Dermis microvascular lymphatic vessel endothelial cell (primary cell): ENCODE data around the gene ATP2C2. TPM values are rescaled to one million over a fixed set of nuclear protein-coding genes. Genes with fewer than 3 reads are reported as not detected.
"Not testable (repeated sequence)": the region's sequence is repeated elsewhere in the genome, so short reads cannot be mapped to it uniquely, and the experiment has no call there.

Experiments
- DNase-seq, 2 donors: peaks; one replicate each; pipeline versions ENCODE4 v3.0.0 to v3.0.0-alpha.2; 2010; ENCODE audit warnings: low read depth in 2 of 2
- total RNA-seq: library from RNA; depleted of rRNA; stranded (reverse); fragments of >200 nt; gene quantifications from 2 replicates; pipeline ENCODE4 v1.2.1, GENCODE V29; 2014

ATP2C2 gene
- total RNA-seq, 1 donor from 2014 or later = not detected

DNA sequence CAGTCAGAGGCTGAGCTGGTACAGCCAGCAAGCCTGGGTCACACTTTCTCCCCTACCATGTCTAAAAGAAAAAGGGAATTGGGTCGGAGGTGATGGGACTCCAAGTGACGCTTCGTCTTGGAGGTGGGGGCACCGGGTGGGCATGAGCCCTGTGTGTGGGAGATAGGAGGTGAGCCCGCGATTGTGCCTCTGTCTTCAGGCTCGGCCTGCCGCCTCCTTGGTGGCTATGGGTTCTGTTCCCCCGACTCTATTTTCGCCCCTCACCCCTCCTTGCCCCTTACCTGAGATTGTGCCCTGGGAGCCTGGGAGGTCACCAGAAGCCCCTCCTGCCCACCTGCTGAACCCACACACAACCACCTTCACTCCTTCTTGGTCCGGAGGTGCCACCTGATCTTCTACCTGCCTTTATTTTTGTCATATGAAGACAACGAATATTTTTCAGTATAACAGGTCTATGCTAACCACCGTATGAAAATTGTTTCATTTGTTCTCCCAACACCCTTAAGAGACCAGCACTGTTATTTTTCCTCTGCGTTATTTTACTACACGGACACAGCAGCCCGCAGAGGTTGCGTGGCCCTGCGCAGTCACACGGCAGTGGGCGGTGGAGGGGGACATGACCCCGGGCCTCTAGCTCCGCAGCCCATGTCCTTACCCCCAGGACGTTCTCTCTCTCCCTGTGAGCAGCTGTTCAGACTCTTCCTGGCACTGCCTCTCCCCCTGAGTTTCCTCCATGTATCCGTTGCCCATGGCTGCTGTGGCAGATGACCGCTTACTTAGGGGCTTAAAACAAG is 49.9 kb downstream of the ATP2C2 start:
- no peak for DNase-seq

- no peak for DNase-seq
These were observed 51.4 kb downstream of the ATP2C2 start for GRCh38 chr16:84419730-84420129.

- DNase-seq = not testable (repeated sequence)
These were observed 52.2 kb downstream of the ATP2C2 start for GRCh38 chr16:84420556-84420955.

GRCh38 chr16:84421081-84421937 is 53.0 kb downstream of the ATP2C2 start:
- DNase-seq = no peak

DNA sequence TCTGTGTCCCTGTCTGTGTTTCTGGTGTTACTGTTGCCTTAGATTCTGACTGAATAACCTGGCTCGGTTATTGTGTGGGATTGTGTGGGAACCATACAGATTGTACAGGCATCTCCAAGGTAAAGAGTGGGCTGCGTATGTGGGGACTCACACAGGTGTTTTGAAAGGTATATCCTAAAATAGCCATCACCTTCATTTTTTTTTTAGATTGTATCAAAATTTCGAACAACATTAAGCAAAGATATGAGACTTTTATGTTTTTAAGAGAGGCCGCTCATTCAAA is 53.5 kb downstream of the ATP2C2 start:
- no peak for DNase-seq

DNA sequence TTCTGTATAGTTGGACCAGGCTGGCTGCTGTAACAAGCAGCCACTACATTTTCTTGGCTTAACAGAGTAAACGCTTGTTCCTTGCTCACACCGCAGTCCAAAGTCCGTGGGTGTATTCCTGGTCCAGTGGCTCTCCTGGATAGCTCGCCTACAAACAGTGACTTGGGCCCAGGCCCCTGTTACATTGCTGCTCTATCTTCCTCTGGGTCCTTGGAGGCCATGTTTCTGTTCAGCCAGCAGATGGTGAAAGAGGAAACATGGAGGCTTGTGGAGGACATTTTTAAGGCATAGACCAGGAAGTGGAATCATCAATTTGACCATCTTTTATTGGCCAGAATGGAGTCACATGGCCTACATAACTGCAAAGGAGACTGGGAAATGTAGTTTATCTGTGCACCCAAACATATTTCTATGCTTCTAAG is 55.1 kb downstream of the ATP2C2 start:
- peak in 1 of 2 donors; percentile 39 for DNase-seq

GRCh38 chr16:84425696-84426095 is 57.4 kb downstream of the ATP2C2 start:
- no peak for DNase-seq

- no peak for DNase-seq
These were observed 58.5 kb downstream of the ATP2C2 start for GRCh38 chr16:84426804-84427203.

DNA sequence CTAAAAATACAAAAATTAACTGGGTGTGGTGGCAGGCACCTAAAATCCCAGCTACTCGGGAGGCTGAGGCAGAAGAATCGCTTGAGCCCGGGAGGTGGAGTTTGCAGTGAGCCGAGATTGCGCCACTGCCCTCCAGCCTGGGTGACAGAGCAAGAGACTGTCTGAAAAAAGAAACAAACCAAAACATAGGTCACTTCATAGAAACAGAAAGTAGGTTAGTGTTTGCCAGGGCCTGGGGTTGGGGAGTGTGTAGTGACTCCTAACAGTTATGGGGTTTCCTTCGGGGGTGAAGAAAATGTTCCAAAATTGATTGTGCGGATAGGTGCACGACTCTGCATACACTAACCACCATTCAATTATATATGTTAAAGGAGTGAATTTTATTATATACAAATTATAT is 59.2 kb downstream of the ATP2C2 start:
- DNase-seq = no peak

GRCh38 chr16:84430860-84431259 is 62.5 kb downstream of the ATP2C2 start:
- DNase-seq = no peak

GRCh38 chr16:84434800-84435199 is 66.5 kb downstream of the ATP2C2 start:
- no peak for DNase-seq

DNA sequence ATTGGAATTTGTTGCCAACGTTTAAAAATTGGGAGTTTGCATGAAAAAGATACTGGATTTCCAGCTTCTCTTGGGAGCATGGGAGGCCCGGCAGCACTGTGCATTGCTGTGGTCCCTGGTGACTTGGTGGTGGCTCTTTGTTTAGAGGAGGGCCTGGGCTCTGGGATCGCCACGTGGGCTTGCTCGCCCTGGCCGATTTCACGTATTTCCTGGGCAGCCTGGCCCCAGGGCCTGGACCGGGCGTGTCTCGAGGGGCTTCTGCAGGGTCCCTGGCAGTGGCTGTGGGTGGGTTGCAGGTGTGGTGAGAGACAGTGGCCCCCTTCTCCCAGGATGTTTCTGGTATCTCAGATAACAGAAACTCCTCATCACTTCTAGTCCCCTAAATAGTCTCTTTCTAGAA is 67.9 kb downstream of the ATP2C2 start:
- no peak for DNase-seq

GRCh38 chr16:84438971-84439696 is 70.8 kb downstream of the ATP2C2 start:
- DNase-seq = no peak

- DNase-seq = no peak
These were observed 74.2 kb downstream of the ATP2C2 start for GRCh38 chr16:84442416-84443145.

- DNase-seq = no peak
These were observed 74.9 kb downstream of the ATP2C2 start for GRCh38 chr16:84443166-84443802.

- no peak for DNase-seq
These were observed 76.1 kb downstream of the ATP2C2 start for GRCh38 chr16:84444476-84444875.

DNA sequence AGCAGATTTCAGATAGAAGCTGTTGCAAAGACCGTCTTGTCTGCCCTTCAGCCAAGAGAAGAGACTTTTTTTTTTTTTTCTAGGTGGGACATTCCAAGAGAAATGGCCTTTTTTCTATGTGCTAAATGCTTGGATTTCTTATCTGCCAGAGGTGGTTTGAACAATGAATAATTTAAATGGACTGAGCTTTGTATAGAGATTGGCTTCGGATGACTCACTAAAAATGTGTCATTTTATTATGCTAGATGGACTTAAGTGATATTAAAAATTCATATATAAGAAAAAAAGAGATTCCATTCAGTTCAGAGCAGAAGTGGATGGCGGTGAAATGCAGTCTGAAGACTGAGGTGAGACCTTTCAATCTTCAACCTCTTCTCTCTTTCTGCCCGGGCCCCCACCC is 77.7 kb downstream of the ATP2C2 start:
- DNase-seq = no peak

DNA sequence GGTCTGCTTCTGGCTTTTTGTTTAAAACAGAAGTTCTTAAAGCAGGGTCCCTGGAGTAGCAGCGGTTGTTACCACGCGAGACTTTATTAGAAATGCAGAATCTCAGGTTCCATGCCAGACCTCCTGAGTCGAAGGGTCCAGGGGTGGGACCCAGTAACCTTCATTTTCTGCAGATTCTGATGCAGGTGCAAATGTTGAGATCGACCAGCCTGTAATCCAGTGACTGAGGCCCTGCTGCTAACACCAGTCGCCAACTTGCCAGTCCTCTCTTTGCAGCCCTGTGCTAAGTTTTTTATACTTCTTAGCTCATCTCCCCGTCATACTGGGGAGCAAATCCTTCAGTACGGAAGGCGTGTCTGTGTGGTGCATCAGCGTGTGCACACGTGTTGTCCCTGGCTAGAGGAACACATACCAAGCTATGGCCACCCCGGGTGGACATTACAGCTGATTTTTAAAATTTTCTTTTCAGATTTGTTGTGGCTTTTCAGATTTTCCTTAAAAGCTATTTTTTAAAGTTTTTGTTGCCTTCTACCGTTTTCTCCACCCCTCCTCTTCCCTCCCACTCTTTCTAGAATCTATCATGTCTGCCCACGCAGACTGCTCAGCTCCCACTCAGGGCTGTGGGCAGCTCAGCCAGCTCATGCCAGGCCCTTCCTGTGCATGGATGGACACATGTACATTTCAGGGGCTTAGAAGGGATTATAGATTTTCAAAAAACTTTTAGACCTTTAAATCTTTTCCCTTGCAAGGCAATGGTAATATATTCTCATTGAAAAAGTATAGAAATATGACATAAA is 78.5 kb downstream of the ATP2C2 start:
- DNase-seq = no peak

- DNase-seq = no peak
These were observed 80.1 kb downstream of the ATP2C2 start for GRCh38 chr16:84448444-84448843.
